T-helper 17 cell (primary cell): ENCODE results near the gene C2CD3. TPM values are rescaled to one million over a fixed set of nuclear protein-coding genes. Genes with fewer than 3 reads are reported as not detected.
A peak's percentile ranks its signal among the peaks of the same experiment; 100 is the strongest.

Source experiments
- ATAC-seq: fragments of 150-1000 bp; cut with Tn5 transposase; 2 replicates; pipeline ENCODE4 v1.10.0; 2021; ENCODE audit warnings: mild to moderate bottlenecking, moderate library complexity
- DNase-seq, 3 donors: peaks; one replicate each; pipeline versions ENCODE4 v3.0.0 to v3.0.0-alpha.2; 2020 to 2021
- H3K9me3 ChIP-seq: one replicate; pipeline ENCODE4 v1.7.0; 2013; ENCODE audit warnings: low read length, mild to moderate bottlenecking; ENCODE audit not compliant: control insufficient read depth, poor library complexity, severe bottlenecking
- H3K27ac Mint-ChIP-seq: one replicate; pipeline ENCODE4 v1.8.0; 2022; ENCODE audit warnings: mild to moderate bottlenecking, moderate library complexity, mixed read lengths
- H3K27me3 Mint-ChIP-seq: one replicate; pipeline ENCODE4 v1.8.0; 2022; ENCODE audit warnings: mixed read lengths
- H3K36me3 Mint-ChIP-seq: one replicate; pipeline ENCODE4 v1.8.0; 2022; ENCODE audit warnings: low read depth, mixed read lengths
- H3K4me1 Mint-ChIP-seq: one replicate; pipeline ENCODE4 v1.8.0; 2022; ENCODE audit warnings: mild to moderate bottlenecking, mixed read lengths
- H3K4me3 Mint-ChIP-seq: one replicate; pipeline ENCODE4 v1.8.0; 2022; ENCODE audit warnings: mild to moderate bottlenecking, moderate library complexity, mixed read lengths
- total RNA-seq, 4 donors: library from RNA in 2 of 4; stranded (reverse) in 2 of 4; gene quantifications; one replicate each; pipeline ENCODE4 v1.2.3 and lab custom pipeline; 2022 to 2026

C2CD3 gene
- total RNA-seq, 2 donors from 2014 or later = 35.5 to 37.1 TPM

GRCh38 chr11:74024261-74025029 is 146.4 kb downstream of the C2CD3 start:
- H3K9me3 ChIP-seq = no peaks in the 10 kb centered on the region
- DNase-seq = no peak
- H3K27me3 Mint-ChIP-seq = no peaks in the 10 kb centered on the region
- H3K27ac Mint-ChIP-seq = peak overlapping the region; percentile 91
- peaks cover 5% of the 10 kb centered on the region for H3K36me3 Mint-ChIP-seq
- no peak overlapping the region for H3K4me3 Mint-ChIP-seq
- H3K4me1 Mint-ChIP-seq = peaks cover 30% of the 10 kb centered on the region
- no peak for ATAC-seq

GRCh38 chr11:74023276-74023675 is 147.5 kb downstream of the C2CD3 start:
- no peaks in the 10 kb centered on the region for H3K9me3 ChIP-seq
- peaks cover 27% of the 10 kb centered on the region for H3K4me1 Mint-ChIP-seq
- ATAC-seq = no peak
- H3K36me3 Mint-ChIP-seq = peaks cover 3% of the 10 kb centered on the region
- peak overlapping the region; percentile 65 for H3K27ac Mint-ChIP-seq
- H3K27me3 Mint-ChIP-seq = no peaks in the 10 kb centered on the region
- DNase-seq = no peak
- no peak overlapping the region for H3K4me3 Mint-ChIP-seq

GRCh38 chr11:74022546-74022945 is 148.3 kb downstream of the C2CD3 start:
- no peak overlapping the region for H3K4me3 Mint-ChIP-seq
- no peak for ATAC-seq

GRCh38 chr11:74021998-74022397 is 148.8 kb downstream of the C2CD3 start:
- H3K9me3 ChIP-seq = peaks cover 3% of the 10 kb centered on the region
- Mint-ChIP-seq H3K36me3 (peaks cover 2% of the 10 kb centered on the region), H3K4me1 (peaks cover 23% of the 10 kb centered on the region), H3K27ac (no peak overlapping the region), H3K4me3 (no peak overlapping the region), H3K27me3 (no peaks in the 10 kb centered on the region)
- ATAC-seq (no peak), DNase-seq (no peak)

More at GRCh38 chr11:74022546-74022945, 148.3 kb downstream of the C2CD3 start:
- DNase-seq = no peak
- H3K27ac Mint-ChIP-seq = no peak overlapping the region
- H3K27me3 Mint-ChIP-seq = no peaks in the 10 kb centered on the region
- peaks cover 23% of the 10 kb centered on the region for H3K4me1 Mint-ChIP-seq
- peaks cover 2% of the 10 kb centered on the region for H3K36me3 Mint-ChIP-seq
- H3K9me3 ChIP-seq = peaks cover 3% of the 10 kb centered on the region

GRCh38 chr11:74020539-74020938 is 150.3 kb downstream of the C2CD3 start:
- H3K9me3 ChIP-seq = peaks cover 3% of the 10 kb centered on the region
- peak; percentile 19 for ATAC-seq
- H3K27me3 Mint-ChIP-seq = no peaks in the 10 kb centered on the region
- no peak overlapping the region for H3K27ac Mint-ChIP-seq
- no peak for DNase-seq
- no peaks in the 10 kb centered on the region for H3K36me3 Mint-ChIP-seq
- peaks cover 24% of the 10 kb centered on the region for H3K4me1 Mint-ChIP-seq
- no peak overlapping the region for H3K4me3 Mint-ChIP-seq

- peaks cover 27% of the 10 kb centered on the region for H3K4me1 Mint-ChIP-seq
- H3K27ac Mint-ChIP-seq = no peak overlapping the region
- DNase-seq (no peak), ATAC-seq (peak; percentile 58)
- peak overlapping the region; percentile 16 for H3K4me3 Mint-ChIP-seq
- peaks cover 3% of the 10 kb centered on the region for H3K9me3 ChIP-seq
- no peaks in the 10 kb centered on the region for H3K36me3 Mint-ChIP-seq
- H3K27me3 Mint-ChIP-seq = no peaks in the 10 kb centered on the region
Observed at GRCh38 chr11:74019860-74020259, 150.9 kb downstream of the C2CD3 start.

- H3K4me1 Mint-ChIP-seq = peaks cover 31% of the 10 kb centered on the region
- peaks cover 3% of the 10 kb centered on the region for H3K9me3 ChIP-seq
- DNase-seq = no peak
- no peak overlapping the region for H3K27ac Mint-ChIP-seq
- H3K36me3 Mint-ChIP-seq = no peaks in the 10 kb centered on the region
- peak overlapping the region; percentile 16 for H3K4me3 Mint-ChIP-seq
- no peak for ATAC-seq
- no peaks in the 10 kb centered on the region for H3K27me3 Mint-ChIP-seq
Observed at GRCh38 chr11:74019104-74019738, 151.6 kb downstream of the C2CD3 start.

GRCh38 chr11:74018331-74019005 is 152.3 kb downstream of the C2CD3 start:
- no peak for DNase-seq
- peak; percentile 20 for ATAC-seq
- Mint-ChIP-seq H3K4me3 (no peak overlapping the region), H3K27ac (no peak overlapping the region), H3K27me3 (no peaks in the 10 kb centered on the region), H3K36me3 (no peaks in the 10 kb centered on the region), H3K4me1 (peaks cover 31% of the 10 kb centered on the region)
- peaks cover 3% of the 10 kb centered on the region for H3K9me3 ChIP-seq

- H3K9me3 ChIP-seq = peaks cover 3% of the 10 kb centered on the region
- H3K27ac Mint-ChIP-seq = peak overlapping the region; percentile 100
- no peak overlapping the region for H3K4me3 Mint-ChIP-seq
- H3K27me3 Mint-ChIP-seq = no peaks in the 10 kb centered on the region
- H3K36me3 Mint-ChIP-seq = no peaks in the 10 kb centered on the region
- peaks cover 32% of the 10 kb centered on the region for H3K4me1 Mint-ChIP-seq
- no peak for DNase-seq
- ATAC-seq = no peak
Observed at GRCh38 chr11:74017631-74018030, 153.2 kb downstream of the C2CD3 start.

GRCh38 chr11:74015919-74016684 is 154.7 kb downstream of the C2CD3 start:
- no peaks in the 10 kb centered on the region for H3K36me3 Mint-ChIP-seq
- H3K4me3 Mint-ChIP-seq = no peak overlapping the region
- DNase-seq (no peak), ATAC-seq (no peak)
- H3K27me3 Mint-ChIP-seq = no peaks in the 10 kb centered on the region
- peaks cover 45% of the 10 kb centered on the region for H3K4me1 Mint-ChIP-seq
- H3K9me3 ChIP-seq = peaks cover 3% of the 10 kb centered on the region
- H3K27ac Mint-ChIP-seq = peak overlapping the region; percentile 100

- DNase-seq = no peak
- Mint-ChIP-seq H3K4me1 (peaks cover 58% of the 10 kb centered on the region), H3K4me3 (peak overlapping the region; percentile 50), H3K27ac (peak overlapping the region; percentile 100), H3K36me3 (no peaks in the 10 kb centered on the region), H3K27me3 (no peaks in the 10 kb centered on the region)
- ATAC-seq = no peak
- peaks cover 3% of the 10 kb centered on the region for H3K9me3 ChIP-seq
Observed at GRCh38 chr11:74014880-74015279, 155.9 kb downstream of the C2CD3 start.

GRCh38 chr11:74013141-74013540 is 157.7 kb downstream of the C2CD3 start:
- ATAC-seq = no peak
- Mint-ChIP-seq H3K4me3 (no peak overlapping the region), H3K27ac (peak overlapping the region; percentile 100), H3K36me3 (no peaks in the 10 kb centered on the region), H3K4me1 (peaks cover 65% of the 10 kb centered on the region), H3K27me3 (no peaks in the 10 kb centered on the region)
- DNase-seq = no peak
- H3K9me3 ChIP-seq = peaks cover 3% of the 10 kb centered on the region
